Mucosa of rectum (tissue), 2 donors: ENCODE data around the gene RCOR3.

Experiments used
- H3K27ac ChIP-seq, 2 donors: one replicate each; pipeline ENCODE4 v1.7.0; 2013; ENCODE audit warnings: inconsistent platforms in 2 of 2, low read depth in 2 of 2, low read length in 2 of 2
- H3K27me3 ChIP-seq, 2 donors: one replicate each; pipeline ENCODE4 v1.7.0; 2013; ENCODE audit warnings: low read length in 2 of 2; ENCODE audit not compliant: control insufficient read depth in 2 of 2, insufficient read depth in 2 of 2
- H3K36me3 ChIP-seq, 2 donors: one replicate each; pipeline ENCODE4 v1.7.0; 2013; ENCODE audit warnings: low read length in 2 of 2; ENCODE audit not compliant: control insufficient read depth in 2 of 2, insufficient read depth in 2 of 2
- H3K4me1 ChIP-seq, 2 donors: one replicate each; pipeline ENCODE4 v1.7.0; 2013; ENCODE audit warnings: low read length in 2 of 2, mild to moderate bottlenecking in 1 of 2; ENCODE audit not compliant: control insufficient read depth in 2 of 2, insufficient read depth in 2 of 2
- H3K4me3 ChIP-seq, 2 donors: one replicate each; pipeline ENCODE4 v1.7.0; 2013; ENCODE audit warnings: low read length in 2 of 2
- H3K9ac ChIP-seq, 2 donors: one replicate each; pipeline ENCODE4 v1.7.0; 2013; ENCODE audit warnings: low read length in 2 of 2, low read depth in 1 of 2, mild to moderate bottlenecking in 1 of 2
- H3K9me3 ChIP-seq, 2 donors: one replicate each; pipeline ENCODE4 v1.7.0; 2013; ENCODE audit warnings: low read length in 2 of 2; ENCODE audit not compliant: control insufficient read depth in 2 of 2
- donor health status: healthy.
- donor health status: Normal muscosa, but diverticular disease.

RCOR3 gene

GRCh38 chr1:211337430-211338223 is 78.5 kb downstream of the RCOR3 start:
- Histone ChIP-seq H3K27ac (peak overlapping the region in 1 of 2 donors; percentile 92), H3K9me3 (no peaks in the 10 kb centered on the region), H3K36me3 (no peaks in the 10 kb centered on the region), H3K4me3 (no peak overlapping the region), H3K4me1 (peaks cover 57 to 65% of the 10 kb centered on the region in 2 donors), H3K9ac (no peak overlapping the region), H3K27me3 (no peaks in the 10 kb centered on the region)

- no peak overlapping the region for H3K27ac ChIP-seq
- peaks cover 57 to 64% of the 10 kb centered on the region in 2 donors for H3K4me1 ChIP-seq
- no peaks in the 10 kb centered on the region for H3K9me3 ChIP-seq
- no peaks in the 10 kb centered on the region for H3K27me3 ChIP-seq
- no peak overlapping the region for H3K9ac ChIP-seq
- no peak overlapping the region for H3K4me3 ChIP-seq
- no peaks in the 10 kb centered on the region for H3K36me3 ChIP-seq
Measured at GRCh38 chr1:211338224-211338620, 79.1 kb downstream of the RCOR3 start.

DNA sequence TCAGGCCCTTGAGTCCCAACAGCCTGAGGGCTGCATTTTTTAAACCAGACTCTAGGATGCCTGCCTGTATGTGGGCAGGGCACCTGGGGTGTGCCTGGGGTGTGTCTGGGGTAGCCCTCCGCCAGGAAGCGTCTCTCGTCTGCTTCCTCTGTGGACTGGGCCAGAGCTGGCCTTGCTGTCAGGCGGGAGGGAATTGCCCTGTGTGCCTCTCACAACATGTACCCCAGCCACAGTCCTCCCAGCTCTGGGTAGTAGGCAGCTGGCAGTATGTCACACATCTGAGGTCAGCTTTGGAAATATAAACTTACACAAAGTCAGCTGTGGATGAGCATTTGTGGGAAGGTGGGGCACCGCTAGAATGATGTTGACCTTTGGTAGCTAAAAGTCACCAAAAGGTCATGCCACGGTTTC is 80.5 kb downstream of the RCOR3 start:
- Histone ChIP-seq H3K9ac (peak overlapping the region in 1 of 2 donors; percentile 17), H3K4me3 (no peak overlapping the region), H3K36me3 (peaks cover 0 to 3% of the 10 kb centered on the region in 2 donors), H3K9me3 (no peaks in the 10 kb centered on the region), H3K4me1 (peaks cover 46 to 64% of the 10 kb centered on the region in 2 donors), H3K27me3 (no peaks in the 10 kb centered on the region), H3K27ac (no peak overlapping the region)

GRCh38 chr1:211340622-211341507 is 81.7 kb downstream of the RCOR3 start:
- Histone ChIP-seq H3K9ac (no peak overlapping the region), H3K9me3 (no peaks in the 10 kb centered on the region), H3K4me3 (no peak overlapping the region), H3K4me1 (peaks cover 35 to 52% of the 10 kb centered on the region in 2 donors), H3K27me3 (no peaks in the 10 kb centered on the region), H3K36me3 (peaks cover 0 to 3% of the 10 kb centered on the region in 2 donors), H3K27ac (peak overlapping the region; percentile 20 to 25)

- Histone ChIP-seq H3K27me3 (no peaks in the 10 kb centered on the region), H3K4me1 (peaks cover 24 to 41% of the 10 kb centered on the region in 2 donors), H3K9me3 (no peaks in the 10 kb centered on the region), H3K9ac (no peak overlapping the region), H3K27ac (no peak overlapping the region), H3K4me3 (no peak overlapping the region), H3K36me3 (peaks cover 0 to 3% of the 10 kb centered on the region in 2 donors)
Measured at GRCh38 chr1:211341999-211342398, 82.8 kb downstream of the RCOR3 start.

GRCh38 chr1:211343607-211344006 is 84.4 kb downstream of the RCOR3 start:
- Histone ChIP-seq H3K36me3 (peaks cover 0 to 3% of the 10 kb centered on the region in 2 donors), H3K4me1 (peaks cover 19 to 31% of the 10 kb centered on the region in 2 donors), H3K4me3 (no peak overlapping the region), H3K9me3 (no peaks in the 10 kb centered on the region), H3K27me3 (no peaks in the 10 kb centered on the region), H3K9ac (no peak overlapping the region), H3K27ac (no peak overlapping the region)

- Histone ChIP-seq H3K27me3 (no peaks in the 10 kb centered on the region), H3K9ac (no peak overlapping the region), H3K4me1 (peaks cover 14 to 27% of the 10 kb centered on the region in 2 donors)
Measured at GRCh38 chr1:211344152-211344618, 85.0 kb downstream of the RCOR3 start.

GRCh38 chr1:211345719-211346118 is 86.6 kb downstream of the RCOR3 start:
- Histone ChIP-seq H3K27ac (no peak overlapping the region), H3K4me1 (peaks cover 2 to 21% of the 10 kb centered on the region in 2 donors), H3K27me3 (no peaks in the 10 kb centered on the region)

More at GRCh38 chr1:211344152-211344618, 85.0 kb downstream of the RCOR3 start:
- Histone ChIP-seq H3K27ac (peak overlapping the region; percentile 11 to 32), H3K36me3 (peaks cover 0 to 3% of the 10 kb centered on the region in 2 donors), H3K9me3 (no peaks in the 10 kb centered on the region), H3K4me3 (no peak overlapping the region)

GRCh38 chr1:211347077-211347844 is 88.1 kb downstream of the RCOR3 start:
- H3K27ac ChIP-seq, result no peak overlapping the region
- no peak overlapping the region for H3K9ac ChIP-seq
- peaks cover 0 to 9% of the 10 kb centered on the region in 2 donors for H3K4me1 ChIP-seq
- H3K4me3 ChIP-seq, result no peak overlapping the region
- no peaks in the 10 kb centered on the region for H3K27me3 ChIP-seq
- H3K36me3 ChIP-seq, result peaks cover 0 to 3% of the 10 kb centered on the region in 2 donors
- H3K9me3 ChIP-seq, result no peaks in the 10 kb centered on the region

More at GRCh38 chr1:211345719-211346118, 86.6 kb downstream of the RCOR3 start:
- H3K9ac ChIP-seq, result no peak overlapping the region
- no peaks in the 10 kb centered on the region for H3K9me3 ChIP-seq
- peaks cover 0 to 3% of the 10 kb centered on the region in 2 donors for H3K36me3 ChIP-seq
- no peak overlapping the region for H3K4me3 ChIP-seq
